HepG2 (cell line): Measurements from ENCODE around the gene AGO4. TPM values are rescaled to one million over a fixed set of nuclear protein-coding genes. Genes with fewer than 3 reads are reported as not detected.

Experiments used
- ERF ChIP-seq: IDR thresholded peaks from 2 replicates; pipeline ENCODE4 v1.6.1; 2018; ENCODE audit warnings: missing biosample characterization, missing genetic modification reagents
- HNRNPL ChIP-seq: fragments of 200-400 bp; formaldehyde crosslinking; IDR thresholded peaks from 2 replicates; pipeline ENCODE4 v1.6.1; 2017; ENCODE audit warnings: mild to moderate bottlenecking, low read depth, low read length
- MIXL1 ChIP-seq: IDR thresholded peaks from 2 replicates; pipeline ENCODE4 v1.6.1; 2016
- NR2F2 ChIP-seq: IDR thresholded peaks from 2 replicates; pipeline ENCODE4 v1.6.1; 2012; ENCODE audit warnings: low read depth, inconsistent platforms, borderline replicate concordance
- ZNF121 ChIP-seq: sonication (generic); formaldehyde crosslinking; IDR thresholded peaks from 2 replicates; pipeline ENCODE4 v1.5.0; 2020; ENCODE audit warnings: mild to moderate bottlenecking, missing genetic modification reagents
- ZNF225 ChIP-seq: sonication (generic); formaldehyde crosslinking; IDR thresholded peaks from 2 replicates; pipeline ENCODE4 v1.4.0; 2020; ENCODE audit warnings: mild to moderate bottlenecking, missing genetic modification reagents
- polyA plus RNA-seq, 8 experiments: library from polyadenylated mRNA; depleted of rRNA in 3 of 8; stranded (reverse) in 7 of 8; unstranded in 1 of 8; fragments of >200 nt; fragmentation: Illumina TruSeq in 4 of 8; extraction: Trizol in 4 of 8; gene quantifications; 2 replicates each; pipeline versions ENCODE4 v1.2.1 to v1.2.3, GENCODE V29; 2011 to 2016; ENCODE audit warnings: low read depth in 4 of 8, missing spikeins in 1 of 8, mixed read lengths in 1 of 8; ENCODE audit not compliant: insufficient read depth in 1 of 8
- total RNA-seq, 5 experiments: library from RNA; depleted of rRNA; stranded (reverse); fragments of >200 nt; fragmentation: Illumina TruSeq; extraction: Trizol; gene quantifications; 2 replicates each; pipeline ENCODE4 v1.2.3, GENCODE V29; 2016; ENCODE audit warnings: low read depth in 1 of 5
- TF ChIP-seq, protein P1 (sequence below): sonication (generic); formaldehyde crosslinking; IDR thresholded peaks from 2 replicates; pipeline ENCODE4 v1.4.0; 2020; ENCODE audit warnings: missing genetic modification reagents
- TF ChIP-seq, protein P2 (sequence below): sonication (generic); formaldehyde crosslinking; IDR thresholded peaks from 2 replicates; pipeline ENCODE4 v1.8.1; 2023; ENCODE audit warnings: mild to moderate bottlenecking, missing genetic modification reagents, borderline replicate concordance
- TF ChIP-seq, protein P3 (sequence below): sonication (generic); formaldehyde crosslinking; IDR thresholded peaks from 2 replicates; pipeline ENCODE4 v1.4.0; 2020; ENCODE audit warnings: missing genetic modification reagents, low read depth, mild to moderate bottlenecking, borderline replicate concordance
- TF ChIP-seq, protein P4 (sequence below): IDR thresholded peaks from 2 replicates; pipeline ENCODE4 v1.6.1; 2016

Gene AGO4
- total and polyA plus RNA-seq, 2 of the 13 experiments (the other 11 are each of a cell fraction or from before 2014, with no cell fraction given) = 6.0 to 13.8 TPM

DNA sequence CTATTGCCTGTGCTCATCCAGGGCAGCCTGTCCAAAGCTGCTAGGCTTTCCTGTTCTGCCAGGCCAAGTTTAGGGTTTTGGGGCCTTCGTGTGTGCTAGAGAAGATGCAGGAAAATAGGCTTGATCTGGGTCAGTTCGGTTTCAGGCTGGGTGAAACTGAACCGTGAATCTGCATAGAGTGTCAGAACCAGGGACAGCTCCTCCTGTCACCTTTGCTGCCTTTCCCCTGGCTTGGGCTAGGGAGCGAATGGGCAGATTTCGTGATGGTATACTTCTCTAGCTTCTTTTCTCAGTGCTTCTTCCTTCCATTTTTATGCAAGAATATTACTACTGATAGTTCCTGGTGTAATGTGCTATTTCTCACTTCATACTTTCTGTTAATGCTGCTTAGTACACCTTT, 69.2 kb downstream of the AGO4 start (continued):
- TF ChIP-seq, protein P1, sequence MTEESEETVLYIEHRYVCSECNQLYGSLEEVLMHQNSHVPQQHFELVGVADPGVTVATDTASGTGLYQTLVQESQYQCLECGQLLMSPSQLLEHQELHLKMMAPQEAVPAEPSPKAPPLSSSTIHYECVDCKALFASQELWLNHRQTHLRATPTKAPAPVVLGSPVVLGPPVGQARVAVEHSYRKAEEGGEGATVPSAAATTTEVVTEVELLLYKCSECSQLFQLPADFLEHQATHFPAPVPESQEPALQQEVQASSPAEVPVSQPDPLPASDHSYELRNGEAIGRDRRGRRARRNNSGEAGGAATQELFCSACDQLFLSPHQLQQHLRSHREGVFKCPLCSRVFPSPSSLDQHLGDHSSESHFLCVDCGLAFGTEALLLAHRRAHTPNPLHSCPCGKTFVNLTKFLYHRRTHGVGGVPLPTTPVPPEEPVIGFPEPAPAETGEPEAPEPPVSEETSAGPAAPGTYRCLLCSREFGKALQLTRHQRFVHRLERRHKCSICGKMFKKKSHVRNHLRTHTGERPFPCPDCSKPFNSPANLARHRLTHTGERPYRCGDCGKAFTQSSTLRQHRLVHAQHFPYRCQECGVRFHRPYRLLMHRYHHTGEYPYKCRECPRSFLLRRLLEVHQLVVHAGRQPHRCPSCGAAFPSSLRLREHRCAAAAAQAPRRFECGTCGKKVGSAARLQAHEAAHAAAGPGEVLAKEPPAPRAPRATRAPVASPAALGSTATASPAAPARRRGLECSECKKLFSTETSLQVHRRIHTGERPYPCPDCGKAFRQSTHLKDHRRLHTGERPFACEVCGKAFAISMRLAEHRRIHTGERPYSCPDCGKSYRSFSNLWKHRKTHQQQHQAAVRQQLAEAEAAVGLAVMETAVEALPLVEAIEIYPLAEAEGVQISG (CRISPR knock-in tag) = 0 out of 2 replicates have a peak, but pooled peaks have one; percentile 30
- TF ChIP-seq, protein P2, sequence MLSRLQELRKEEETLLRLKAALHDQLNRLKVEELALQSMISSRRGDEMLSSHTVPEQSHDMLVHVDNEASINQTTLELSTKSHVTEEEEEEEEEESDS (CRISPR knock-in tag) = no peak
- TF ChIP-seq, protein P3, sequence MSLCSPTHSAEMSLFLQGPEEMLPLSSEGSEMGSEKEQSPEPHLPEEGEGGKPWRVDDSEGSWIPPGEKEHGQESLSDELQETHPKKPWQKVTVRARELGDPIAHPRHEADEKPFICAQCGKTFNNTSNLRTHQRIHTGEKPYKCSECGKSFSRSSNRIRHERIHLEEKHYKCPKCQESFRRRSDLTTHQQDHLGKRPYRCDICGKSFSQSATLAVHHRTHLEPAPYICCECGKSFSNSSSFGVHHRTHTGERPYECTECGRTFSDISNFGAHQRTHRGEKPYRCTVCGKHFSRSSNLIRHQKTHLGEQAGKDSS = no peak
- no peak for TF ChIP-seq ZNF225 (CRISPR knock-in tag)
- TF ChIP-seq HNRNPL = no peak
- peak; percentile 64; the same call in 1 of the 2 replicates for TF ChIP-seq ERF (CRISPR knock-in tag)
- TF ChIP-seq, protein P4, sequence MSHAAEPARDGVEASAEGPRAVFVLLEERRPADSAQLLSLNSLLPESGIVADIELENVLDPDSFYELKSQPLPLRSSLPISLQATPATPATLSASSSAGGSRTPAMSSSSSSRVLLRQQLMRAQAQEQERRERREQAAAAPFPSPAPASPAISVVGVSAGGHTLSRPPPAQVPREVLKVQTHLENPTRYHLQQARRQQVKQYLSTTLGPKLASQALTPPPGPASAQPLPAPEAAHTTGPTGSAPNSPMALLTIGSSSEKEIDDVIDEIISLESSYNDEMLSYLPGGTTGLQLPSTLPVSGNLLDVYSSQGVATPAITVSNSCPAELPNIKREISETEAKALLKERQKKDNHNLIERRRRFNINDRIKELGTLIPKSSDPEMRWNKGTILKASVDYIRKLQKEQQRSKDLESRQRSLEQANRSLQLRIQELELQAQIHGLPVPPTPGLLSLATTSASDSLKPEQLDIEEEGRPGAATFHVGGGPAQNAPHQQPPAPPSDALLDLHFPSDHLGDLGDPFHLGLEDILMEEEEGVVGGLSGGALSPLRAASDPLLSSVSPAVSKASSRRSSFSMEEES (CRISPR knock-in tag) = 0 out of 2 replicates have a peak, but pooled peaks have one; percentile 28
- 0 out of 2 replicates have a peak, but pooled peaks have one; percentile 42 for TF ChIP-seq MIXL1 (CRISPR knock-in tag)
- TF ChIP-seq ZNF121 (CRISPR knock-in tag) = no peak
- no peak for TF ChIP-seq NR2F2
- TF ChIP-seq, all 625 proteins: peak for 38
